Neural progenitor cell (in vitro differentiated cells): ENCODE measurements around the gene TIMM22.

ENCODE experiments used
- EZH2phosphoT487 ChIP-seq: fragments of 200-600 bp; sonication (generic); IDR thresholded peaks from 2 replicates; pipeline ENCODE4 v1.6.1; 2017; ENCODE audit warnings: antibody characterized with exemption
- TF ChIP-seq, protein P1 (sequence below): fragments of 200-600 bp; sonication (generic); IDR thresholded peaks from 2 replicates; pipeline ENCODE4 v1.5.1; 2017; ENCODE audit warnings: antibody characterized with exemption, mild to moderate bottlenecking

DNA sequence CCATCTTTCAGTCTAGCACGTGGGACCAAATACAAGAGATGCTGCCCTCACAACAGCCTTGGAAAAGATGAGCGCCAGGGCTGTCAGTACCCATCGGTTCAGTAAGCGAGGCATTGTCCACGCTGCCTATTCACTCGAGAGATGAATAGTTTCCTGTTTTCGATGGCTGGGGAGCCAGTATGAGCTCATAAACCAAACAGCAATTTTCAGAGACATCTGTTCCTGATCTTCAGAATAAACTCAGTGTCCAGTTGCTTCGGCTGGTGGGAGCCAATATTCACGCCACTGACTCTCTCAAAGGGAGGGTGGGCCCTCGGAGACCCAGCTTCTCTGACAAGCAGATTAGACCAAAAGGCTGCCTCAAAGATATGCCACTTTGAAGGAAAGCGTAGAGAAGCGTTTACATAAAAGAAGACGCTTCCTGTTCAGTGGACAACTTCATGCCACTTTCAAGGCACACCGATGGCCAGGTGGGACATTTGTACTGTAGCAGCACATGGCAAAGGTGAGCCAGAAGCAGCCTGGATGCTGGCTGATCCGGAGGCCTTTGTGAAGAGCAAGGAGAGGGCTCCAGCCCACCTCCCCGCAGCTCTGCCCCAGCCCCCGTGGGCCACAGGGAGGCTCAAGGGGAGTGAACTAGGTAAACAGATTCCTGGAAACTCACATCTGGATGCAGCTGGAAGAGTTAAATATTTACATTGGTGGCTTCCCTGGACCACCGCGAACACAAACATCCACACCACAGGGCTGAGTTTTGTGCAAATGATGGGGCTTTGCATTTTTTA lies 6.0 kb downstream of the TIMM22 start:
- TF ChIP-seq, protein P1, sequence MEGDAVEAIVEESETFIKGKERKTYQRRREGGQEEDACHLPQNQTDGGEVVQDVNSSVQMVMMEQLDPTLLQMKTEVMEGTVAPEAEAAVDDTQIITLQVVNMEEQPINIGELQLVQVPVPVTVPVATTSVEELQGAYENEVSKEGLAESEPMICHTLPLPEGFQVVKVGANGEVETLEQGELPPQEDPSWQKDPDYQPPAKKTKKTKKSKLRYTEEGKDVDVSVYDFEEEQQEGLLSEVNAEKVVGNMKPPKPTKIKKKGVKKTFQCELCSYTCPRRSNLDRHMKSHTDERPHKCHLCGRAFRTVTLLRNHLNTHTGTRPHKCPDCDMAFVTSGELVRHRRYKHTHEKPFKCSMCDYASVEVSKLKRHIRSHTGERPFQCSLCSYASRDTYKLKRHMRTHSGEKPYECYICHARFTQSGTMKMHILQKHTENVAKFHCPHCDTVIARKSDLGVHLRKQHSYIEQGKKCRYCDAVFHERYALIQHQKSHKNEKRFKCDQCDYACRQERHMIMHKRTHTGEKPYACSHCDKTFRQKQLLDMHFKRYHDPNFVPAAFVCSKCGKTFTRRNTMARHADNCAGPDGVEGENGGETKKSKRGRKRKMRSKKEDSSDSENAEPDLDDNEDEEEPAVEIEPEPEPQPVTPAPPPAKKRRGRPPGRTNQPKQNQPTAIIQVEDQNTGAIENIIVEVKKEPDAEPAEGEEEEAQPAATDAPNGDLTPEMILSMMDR: no peak
- TF ChIP-seq EZH2phosphoT487: no peak
